CD4-positive, alpha-beta T cell treated with Interleukin-15 for 1 hour (primary cell): Measurements from ENCODE around the gene IL12B.
A peak's percentile ranks its signal among the peaks of the same experiment; 100 is the strongest.
"Not testable (repeated sequence)": the region's sequence is repeated elsewhere in the genome, so short reads cannot be mapped to it uniquely, and the experiment has no call there.

ENCODE experiments used
- DNase-seq: peaks from one replicate; pipeline ENCODE4 v3.0.0-alpha.2; 2020

The IL12B gene

GRCh38 chr5:159330131-159330800, at the start of gene IL12B:
Gene IL12B, minus strand, starts transcription at chr5:159330487. Its CDS starts 3,705 bp downstream, at chr5:159326782.
- no peak for DNase-seq

- no peak for DNase-seq
Measured at GRCh38 chr5:159377653-159378052, 47.4 kb upstream of the IL12B start.

GRCh38 chr5:159367866-159368265, 37.6 kb upstream of the IL12B start:
- not testable (repeated sequence) for DNase-seq

GRCh38 chr5:159366776-159367175, 36.5 kb upstream of the IL12B start:
- DNase-seq: not testable (repeated sequence)

GRCh38 chr5:159362220-159362619, 31.9 kb upstream of the IL12B start:
- DNase-seq: peak; percentile 38

GRCh38 chr5:159359871-159360270, 29.6 kb upstream of the IL12B start:
- not testable (repeated sequence) for DNase-seq

- DNase-seq: no peak
Measured at GRCh38 chr5:159359408-159359807, 29.1 kb upstream of the IL12B start.

GRCh38 chr5:159353661-159354252, 23.5 kb upstream of the IL12B start:
- no peak for DNase-seq

GRCh38 chr5:159350644-159351043, 20.4 kb upstream of the IL12B start:
- DNase-seq: not testable (repeated sequence)

GRCh38 chr5:159350216-159350615, 19.9 kb upstream of the IL12B start:
- DNase-seq: not testable (repeated sequence)

GRCh38 chr5:159345861-159346260, 15.6 kb upstream of the IL12B start:
- DNase-seq: no peak

- peak; percentile 41 for DNase-seq
Measured at GRCh38 chr5:159345336-159345735, 15.0 kb upstream of the IL12B start.

GRCh38 chr5:159343295-159344094, 13.2 kb upstream of the IL12B start:
- DNase-seq: no peak

GRCh38 chr5:159342840-159343239, 12.6 kb upstream of the IL12B start:
- DNase-seq: no peak

- peak; percentile 76 for DNase-seq
Measured at GRCh38 chr5:159341906-159342310, 11.6 kb upstream of the IL12B start.

GRCh38 chr5:159341145-159341544, 10.9 kb upstream of the IL12B start:
- DNase-seq: no peak

GRCh38 chr5:159340511-159340910, 10.2 kb upstream of the IL12B start:
- peak; percentile 22 for DNase-seq

GRCh38 chr5:159339460-159339859, 9.2 kb upstream of the IL12B start:
- DNase-seq: no peak

- DNase-seq: no peak
Measured at GRCh38 chr5:159338118-159338517, 7.8 kb upstream of the IL12B start.

- peak; percentile 63 for DNase-seq
Measured at GRCh38 chr5:159337016-159337955, 7.0 kb upstream of the IL12B start.

- DNase-seq: no peak
Measured at GRCh38 chr5:159336586-159336985, 6.3 kb upstream of the IL12B start.

GRCh38 chr5:159333545-159333925, 3.2 kb upstream of the IL12B start:
- no peak for DNase-seq
